Heart left ventricle (tissue), 13 donors: ENCODE data around the gene GPI.

Experiments used
- POLR2A ChIP-seq, 2 donors: fragments of 450-650 bp; IDR thresholded peaks; one replicate each; pipeline ENCODE4 v1.6.1; 2017; ENCODE audit warnings: antibody characterized with exemption in 2 of 2, mild to moderate bottlenecking in 2 of 2, moderate library complexity in 2 of 2
- TF ChIP-seq, protein P1 (sequence below), 12 donors: fragments of 200-600 bp; sonication (generic) in 4 of 12; IDR thresholded peaks; one replicate each; pipeline versions ENCODE4 v1.5.0 to v1.8.0; 2018 to 2022; ENCODE audit warnings: antibody characterized with exemption in 12 of 12, mild to moderate bottlenecking in 5 of 12
- donor health status: ischemic (EF 13 %, LVEDD 7.1; RV severe dilation, severe dysfunction).
- donor health status: DM: no; HTN: yes; CAD: no.
- donor health status: DM: no; HTN: no; CAD: no.
- donor health status: ischemic (EF 25% LVEDD 6.9; RV normal size, moderate dysfunction).
- donor health status: ischemic (EF 25% LVEDD 5.7; RV mildly dilated, moderate dysfunction).
- donor health status: ischemic (EF 35%, LVEDD 5.7; RV mildly dilated, moderate dysfunction).
- donor health status: nonischemic (EF 11% LVEDD 7.7; RV severe dilation, severe dysfunction).
- donor health status: DM: yes; HTN: yes; CAD: no.
- donor health status: PGD.
- donor health status: ischemic (EF 29% LVEDD 5.4; RV normal size, mild dysfunction).
- donor health status: nonischemic (EF 23%, LVEDD 6.1; RV moderate dilation, normal function).

DNA sequence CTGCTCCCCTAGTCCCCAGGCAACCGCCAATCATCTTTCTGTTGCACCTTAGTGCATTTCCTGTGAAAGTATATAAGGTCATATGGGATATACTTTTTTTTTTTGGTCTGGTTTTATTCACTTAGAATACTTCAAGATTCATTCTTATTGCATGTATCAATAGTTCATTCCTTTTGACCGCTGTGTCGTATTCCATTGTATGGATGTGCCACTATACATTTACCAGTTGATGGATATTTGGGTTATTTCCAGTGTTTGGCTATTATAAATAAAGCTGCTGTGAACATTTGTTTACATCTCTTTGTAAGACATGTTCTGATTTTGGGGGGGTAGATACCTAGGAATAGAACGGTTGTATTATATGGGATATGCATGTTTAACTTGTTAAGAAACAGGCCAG is 53.3 kb downstream of the GPI start:
- TF ChIP-seq, protein P1, sequence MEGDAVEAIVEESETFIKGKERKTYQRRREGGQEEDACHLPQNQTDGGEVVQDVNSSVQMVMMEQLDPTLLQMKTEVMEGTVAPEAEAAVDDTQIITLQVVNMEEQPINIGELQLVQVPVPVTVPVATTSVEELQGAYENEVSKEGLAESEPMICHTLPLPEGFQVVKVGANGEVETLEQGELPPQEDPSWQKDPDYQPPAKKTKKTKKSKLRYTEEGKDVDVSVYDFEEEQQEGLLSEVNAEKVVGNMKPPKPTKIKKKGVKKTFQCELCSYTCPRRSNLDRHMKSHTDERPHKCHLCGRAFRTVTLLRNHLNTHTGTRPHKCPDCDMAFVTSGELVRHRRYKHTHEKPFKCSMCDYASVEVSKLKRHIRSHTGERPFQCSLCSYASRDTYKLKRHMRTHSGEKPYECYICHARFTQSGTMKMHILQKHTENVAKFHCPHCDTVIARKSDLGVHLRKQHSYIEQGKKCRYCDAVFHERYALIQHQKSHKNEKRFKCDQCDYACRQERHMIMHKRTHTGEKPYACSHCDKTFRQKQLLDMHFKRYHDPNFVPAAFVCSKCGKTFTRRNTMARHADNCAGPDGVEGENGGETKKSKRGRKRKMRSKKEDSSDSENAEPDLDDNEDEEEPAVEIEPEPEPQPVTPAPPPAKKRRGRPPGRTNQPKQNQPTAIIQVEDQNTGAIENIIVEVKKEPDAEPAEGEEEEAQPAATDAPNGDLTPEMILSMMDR (IDR thresholded peaks at IDR 0.05) = no peak
- no peak for TF ChIP-seq POLR2A (IDR thresholded peaks at IDR 0.05)
